Mesenchymal stem cell (in vitro differentiated cells and primary cell): ENCODE data around the gene INO80B.

Source experiments
- DNase-seq: peaks from one replicate; pipeline ENCODE4 v3.0.0-alpha.2; 2013
- H2AFZ ChIP-seq: one replicate; pipeline ENCODE4 v1.6.1; 2013; ENCODE audit warnings: low read depth, mild to moderate bottlenecking, control low read depth, inconsistent platforms, low read length, moderate library complexity
- H2AK5ac ChIP-seq: 2 replicates; pipeline ENCODE4 v1.6.1; 2013; ENCODE audit warnings: low read length, moderate library complexity, mild to moderate bottlenecking, inconsistent platforms; ENCODE audit not compliant: severe bottlenecking
- H2BK120ac ChIP-seq: one replicate; pipeline ENCODE4 v1.6.1; 2013; ENCODE audit warnings: low read depth, mild to moderate bottlenecking, inconsistent platforms, low read length, moderate library complexity
- H2BK12ac ChIP-seq, 2 experiments: one replicate each; pipeline ENCODE4 v1.6.1; 2013; ENCODE audit warnings: inconsistent platforms in 2 of 2, low read length in 2 of 2, mild to moderate bottlenecking in 2 of 2, moderate library complexity in 2 of 2, control low read depth in 1 of 2
- H2BK15ac ChIP-seq: one replicate; pipeline ENCODE4 v1.6.1; 2013; ENCODE audit warnings: mild to moderate bottlenecking, low read depth, inconsistent platforms; ENCODE audit not compliant: poor library complexity, severe bottlenecking
- H2BK5ac ChIP-seq: 2 replicates; pipeline ENCODE4 v1.6.1; 2013; ENCODE audit warnings: low read depth, mild to moderate bottlenecking, low read length, control low read depth, inconsistent platforms; ENCODE audit not compliant: poor library complexity, severe bottlenecking
- H3K14ac ChIP-seq, 2 experiments: one replicate each; pipeline ENCODE4 v1.6.1; 2013; ENCODE audit warnings: inconsistent platforms in 2 of 2, low read length in 2 of 2, control low read depth in 1 of 2, mild to moderate bottlenecking in 1 of 2, moderate library complexity in 1 of 2
- H3K18ac ChIP-seq, 2 experiments: one replicate each; pipeline ENCODE4 v1.6.1; 2013; ENCODE audit warnings: inconsistent platforms in 2 of 2, low read length in 2 of 2, control low read depth in 1 of 2, low read depth in 1 of 2, mild to moderate bottlenecking in 1 of 2
- H3K23ac ChIP-seq, 2 experiments: one replicate each; pipeline ENCODE4 v1.6.1; 2013; ENCODE audit warnings: inconsistent platforms in 2 of 2, low read length in 2 of 2, mild to moderate bottlenecking in 2 of 2, moderate library complexity in 2 of 2, control low read depth in 1 of 2
- H3K27ac ChIP-seq: 2 replicates; pipeline ENCODE4 v1.5.1; 2013; ENCODE audit warnings: mild to moderate bottlenecking, moderate library complexity, low read length, control low read depth, inconsistent platforms; ENCODE audit not compliant: poor library complexity, severe bottlenecking
- H3K27me3 ChIP-seq, 2 experiments: 2 replicates each; pipeline versions ENCODE4 v1.6.1 to v1.7.0; 2013; ENCODE audit warnings: low read length in 2 of 2, mild to moderate bottlenecking in 2 of 2, moderate library complexity in 2 of 2, control low read depth in 1 of 2, inconsistent platforms in 1 of 2; ENCODE audit not compliant: control insufficient read depth in 1 of 2, insufficient read depth in 1 of 2
- H3K36me3 ChIP-seq, 2 experiments: 2 replicates each; pipeline versions ENCODE4 v1.6.1 to v1.7.0; 2013; ENCODE audit warnings: low read length in 2 of 2, control low read depth in 1 of 2, inconsistent platforms in 1 of 2, low read depth in 1 of 2, mild to moderate bottlenecking in 1 of 2; ENCODE audit not compliant: insufficient read depth in 2 of 2, control insufficient read depth in 1 of 2
- H3K4ac ChIP-seq, 2 experiments: one replicate each; pipeline ENCODE4 v1.6.1; 2013; ENCODE audit warnings: inconsistent platforms in 2 of 2, low read length in 2 of 2, mild to moderate bottlenecking in 2 of 2, moderate library complexity in 2 of 2, control low read depth in 1 of 2, low read depth in 1 of 2
- H3K4me1 ChIP-seq: 2 replicates; pipeline ENCODE4 v1.6.1; 2013; ENCODE audit warnings: low read depth, low read length, control low read depth; ENCODE audit not compliant: control insufficient read depth, insufficient read depth
- H3K4me2 ChIP-seq: 2 replicates; pipeline ENCODE4 v1.6.1; 2013; ENCODE audit warnings: low read length, mild to moderate bottlenecking, inconsistent platforms; ENCODE audit not compliant: poor library complexity, severe bottlenecking
- H3K4me3 ChIP-seq, 2 experiments: 2 replicates each; pipeline versions ENCODE4 v1.5.1 to v1.7.0; 2013; ENCODE audit warnings: low read length in 2 of 2, mild to moderate bottlenecking in 2 of 2, control low read depth in 1 of 2, low read depth in 1 of 2; ENCODE audit not compliant: insufficient read depth in 1 of 2
- H3K79me1 ChIP-seq: replicated peaks from 2 replicates; pipeline ENCODE4 v1.6.1; 2013; ENCODE audit warnings: mild to moderate bottlenecking, control low read depth, low read length, inconsistent platforms; ENCODE audit not compliant: poor library complexity, severe bottlenecking
- H3K9ac ChIP-seq: 2 replicates; pipeline ENCODE4 v1.7.0; 2013; ENCODE audit warnings: mild to moderate bottlenecking, low read length, moderate library complexity
- H3K9me3 ChIP-seq: 2 replicates; pipeline ENCODE4 v1.7.0; 2013; ENCODE audit warnings: mild to moderate bottlenecking, low read length; ENCODE audit not compliant: control insufficient read depth
- H4K8ac ChIP-seq: one replicate; pipeline ENCODE4 v1.6.1; 2013; ENCODE audit warnings: inconsistent platforms, mild to moderate bottlenecking, low read length, moderate library complexity
- H4K91ac ChIP-seq: one replicate; pipeline ENCODE4 v1.6.1; 2013; ENCODE audit warnings: mild to moderate bottlenecking, low read length, inconsistent platforms
- WGBS: methylation state at CpG from one replicate; pipeline ENCODE4 v1.1.7; 2013; ENCODE audit warnings: mixed read lengths; 5-methylcytosine and 5-hydroxymethylcytosine counted together

INO80B gene

GRCh38 chr2:74457549-74458131 is 2.8 kb downstream of the INO80B start:
- Histone ChIP-seq H2BK15ac (peak overlapping the region; percentile 82), H4K91ac (peak overlapping the region; percentile 36), H3K4me1 (peaks cover 11% of the 10 kb centered on the region), H3K27ac (peak overlapping the region; percentile 93), H3K18ac (peak overlapping the region; percentile 60 to 70), H3K4me3 (peak overlapping the region; percentile 57 to 87), H3K36me3 (peaks cover 20 to 29% of the 10 kb centered on the region in 2 experiments), H3K9me3 (no peaks in the 10 kb centered on the region), H4K8ac (peak overlapping the region; percentile 63), H3K79me1 (peaks cover 36% of the 10 kb centered on the region), H2AFZ (peak overlapping the region; percentile 44), H3K4ac (peak overlapping the region; percentile 77 to 84), H3K4me2 (peak overlapping the region; percentile 87), H2BK12ac (no peak overlapping the region), H3K27me3 (no peaks in the 10 kb centered on the region), H2BK5ac (peak overlapping the region; percentile 89), H3K9ac (peak overlapping the region; percentile 92), H2BK120ac (peak overlapping the region; percentile 71), H2AK5ac (no peak overlapping the region), H3K23ac (no peak overlapping the region), H3K14ac (peak overlapping the region in 1 of 2 experiments; percentile 30)
- WGBS = under 1% methylated on average over 39 of the region's 46 CpGs
- peak; percentile 60 for DNase-seq

- no peaks in the 10 kb centered on the region for H3K9me3 ChIP-seq
- peak within 1 kb of the TSS; percentile 44 for H2AFZ ChIP-seq
- peak within 1 kb of the TSS in 1 of 2 experiments; percentile 35 for H3K23ac ChIP-seq
- H3K4me1 ChIP-seq = peaks cover 13% of the 10 kb centered on the region
- peak; percentile 100 for DNase-seq
- peak within 1 kb of the TSS; percentile 82 for H2BK15ac ChIP-seq
- H2AK5ac ChIP-seq = peak within 1 kb of the TSS; percentile 90
- peak within 1 kb of the TSS; percentile 71 for H2BK120ac ChIP-seq
- H3K27ac ChIP-seq = peak within 1 kb of the TSS; percentile 93
- peak within 1 kb of the TSS; percentile 87 for H3K4me2 ChIP-seq
- H3K27me3 ChIP-seq = no peaks in the 10 kb centered on the region
- peak within 1 kb of the TSS; percentile 84 to 94 for H3K4ac ChIP-seq
- peak within 1 kb of the TSS; percentile 72 to 99 for H3K4me3 ChIP-seq
- peak within 1 kb of the TSS in 1 of 2 experiments; percentile 53 for H3K14ac ChIP-seq
- H3K9ac ChIP-seq = peak within 1 kb of the TSS; percentile 96
- peak within 1 kb of the TSS; percentile 88 for H4K91ac ChIP-seq
- peak within 1 kb of the TSS; percentile 89 for H2BK5ac ChIP-seq
- peaks cover 27 to 36% of the 10 kb centered on the region in 2 experiments for H3K36me3 ChIP-seq
- WGBS = under 1% methylated on average over 27 of the region's 38 CpGs
- peaks cover 43% of the 10 kb centered on the region for H3K79me1 ChIP-seq
- peak within 1 kb of the TSS in 1 of 2 experiments; percentile 10 for H2BK12ac ChIP-seq
- peak within 1 kb of the TSS; percentile 70 to 76 for H3K18ac ChIP-seq
- peak within 1 kb of the TSS; percentile 95 for H4K8ac ChIP-seq
These were observed 3.4 kb downstream of the INO80B start, which contains the start of gene WBP1 for GRCh38 chr2:74458132-74458937. TSS of gene WBP1 (plus strand) at chr2:74458438. CDS start at chr2:74458603, 165 bp downstream.

- WGBS = 0% methylated on average over 4 of the region's 10 CpGs
- peak overlapping the region; percentile 96 for H3K9ac ChIP-seq
These were observed 4.1 kb downstream of the INO80B start for GRCh38 chr2:74458938-74459363.

More at GRCh38 chr2:74458938-74459363, 4.1 kb downstream of the INO80B start:
- peak overlapping the region; percentile 88 for H4K91ac ChIP-seq
- no peaks in the 10 kb centered on the region for H3K9me3 ChIP-seq
- H2AFZ ChIP-seq = no peak overlapping the region
- no peak overlapping the region for H2BK15ac ChIP-seq
- H2BK5ac ChIP-seq = no peak overlapping the region
- H2BK120ac ChIP-seq = no peak overlapping the region
- peak overlapping the region in 1 of 2 experiments; percentile 53 for H3K14ac ChIP-seq
- peak; percentile 46 for DNase-seq
- H2BK12ac ChIP-seq = peak overlapping the region in 1 of 2 experiments; percentile 10
- peak overlapping the region; percentile 64 to 94 for H3K4ac ChIP-seq
- H3K36me3 ChIP-seq = peaks cover 27 to 36% of the 10 kb centered on the region in 2 experiments
- H3K27ac ChIP-seq = peak overlapping the region; percentile 55
- peak overlapping the region; percentile 90 for H2AK5ac ChIP-seq
- H3K79me1 ChIP-seq = peaks cover 43% of the 10 kb centered on the region
- no peaks in the 10 kb centered on the region for H3K27me3 ChIP-seq
- H3K18ac ChIP-seq = peak overlapping the region; percentile 67 to 76
- peak overlapping the region; percentile 16 for H4K8ac ChIP-seq
- peak overlapping the region; percentile 57 for H3K4me2 ChIP-seq
- H3K4me3 ChIP-seq = peak overlapping the region; percentile 72 to 99
- H3K23ac ChIP-seq = peak overlapping the region in 1 of 2 experiments; percentile 35
- H3K4me1 ChIP-seq = peaks cover 13% of the 10 kb centered on the region
